Measurements from ENCODE around the gene MICAL2.

The MICAL2 gene

DNA sequence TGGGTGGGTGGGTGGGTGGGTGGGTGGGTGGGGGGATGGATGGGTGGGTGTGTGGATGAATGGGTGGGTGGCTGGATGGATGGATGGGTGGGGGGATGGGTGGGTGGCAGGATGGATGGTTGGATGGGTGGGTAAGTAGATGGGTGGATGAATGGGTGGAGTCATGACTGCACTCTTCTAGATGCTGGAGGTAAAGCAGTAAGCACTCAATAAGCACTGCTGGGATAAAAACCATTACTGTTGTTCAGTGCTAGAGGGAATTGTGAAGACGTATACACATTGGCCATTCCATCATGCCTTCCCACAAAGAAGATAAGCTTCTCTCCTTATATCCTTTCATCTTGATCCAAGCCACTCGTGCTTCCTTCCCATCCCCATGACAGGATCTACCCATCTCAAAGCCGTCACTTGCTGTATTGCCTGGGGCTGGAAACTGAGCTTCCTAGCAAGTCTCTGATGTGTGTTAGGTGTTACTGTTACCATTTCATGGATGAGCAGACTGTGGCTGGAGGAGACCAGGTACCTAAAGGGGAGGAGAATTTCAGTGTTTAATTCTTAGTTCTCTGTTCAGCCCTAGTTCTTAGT lies 74.8 kb downstream of the MICAL2 start:
- DNase-seq = no peak

DNA sequence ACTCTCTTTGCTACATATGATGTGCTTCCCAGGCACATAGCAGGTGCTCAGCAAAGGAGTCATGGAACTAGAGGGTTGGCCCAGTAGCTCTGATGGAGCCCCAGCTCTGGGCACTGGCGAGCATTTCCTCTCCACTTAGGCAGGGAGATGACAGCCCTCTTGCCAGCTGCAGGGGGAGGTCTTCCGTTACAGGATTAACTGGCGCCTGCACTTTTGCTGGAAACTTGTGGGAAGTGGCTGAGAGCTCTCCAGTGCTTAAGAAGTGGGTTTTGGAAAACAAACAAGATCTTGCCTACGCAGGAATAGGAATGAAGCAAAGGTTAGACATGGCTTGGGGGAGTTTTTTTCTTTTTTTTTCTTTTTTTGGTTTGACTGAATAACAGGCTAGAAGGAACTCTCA lies 75.5 kb downstream of the MICAL2 start:
- DNase-seq = no peak

DNA sequence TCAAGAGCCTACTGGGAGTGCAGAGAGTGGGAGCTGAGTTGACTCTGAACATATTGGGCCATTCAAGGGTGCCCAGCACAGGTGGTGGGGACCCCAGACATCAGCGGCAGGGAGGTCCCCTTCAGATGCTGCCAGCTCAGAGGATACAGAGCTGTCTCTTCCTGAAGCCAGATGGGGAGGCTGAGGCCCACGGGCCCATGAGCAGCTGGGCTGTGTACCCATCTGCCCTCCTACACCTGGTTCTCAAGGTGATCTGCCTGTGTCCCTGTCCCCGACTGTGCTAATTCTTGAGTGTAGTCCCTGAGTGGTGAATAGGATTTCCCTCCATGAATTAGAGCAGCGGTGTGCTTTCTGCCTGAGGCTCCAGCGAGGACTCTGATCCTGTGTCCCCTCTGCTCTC lies 76.3 kb downstream of the MICAL2 start:
- no peak for DNase-seq

DNA sequence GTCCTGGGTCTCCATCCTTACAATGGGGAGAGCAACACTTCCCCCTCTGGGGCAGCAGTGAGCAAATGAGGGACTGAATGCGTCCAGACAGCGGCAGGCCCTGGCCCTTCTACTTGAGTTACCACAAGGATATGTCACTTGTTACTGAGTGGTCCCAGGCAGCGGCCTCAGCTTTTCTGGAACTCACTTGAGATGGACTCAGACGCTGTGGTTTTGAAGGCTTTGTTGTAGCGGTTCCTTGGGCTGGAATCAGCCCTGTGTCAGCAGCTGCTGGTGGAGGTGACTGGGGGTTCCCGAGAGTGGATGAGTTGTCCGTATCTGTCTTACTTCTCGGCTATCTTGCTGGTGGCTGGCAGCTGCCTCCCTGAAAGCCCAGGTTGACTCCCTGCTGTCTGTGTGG lies 77.0 kb downstream of the MICAL2 start:
- DNase-seq = no peak

DNA sequence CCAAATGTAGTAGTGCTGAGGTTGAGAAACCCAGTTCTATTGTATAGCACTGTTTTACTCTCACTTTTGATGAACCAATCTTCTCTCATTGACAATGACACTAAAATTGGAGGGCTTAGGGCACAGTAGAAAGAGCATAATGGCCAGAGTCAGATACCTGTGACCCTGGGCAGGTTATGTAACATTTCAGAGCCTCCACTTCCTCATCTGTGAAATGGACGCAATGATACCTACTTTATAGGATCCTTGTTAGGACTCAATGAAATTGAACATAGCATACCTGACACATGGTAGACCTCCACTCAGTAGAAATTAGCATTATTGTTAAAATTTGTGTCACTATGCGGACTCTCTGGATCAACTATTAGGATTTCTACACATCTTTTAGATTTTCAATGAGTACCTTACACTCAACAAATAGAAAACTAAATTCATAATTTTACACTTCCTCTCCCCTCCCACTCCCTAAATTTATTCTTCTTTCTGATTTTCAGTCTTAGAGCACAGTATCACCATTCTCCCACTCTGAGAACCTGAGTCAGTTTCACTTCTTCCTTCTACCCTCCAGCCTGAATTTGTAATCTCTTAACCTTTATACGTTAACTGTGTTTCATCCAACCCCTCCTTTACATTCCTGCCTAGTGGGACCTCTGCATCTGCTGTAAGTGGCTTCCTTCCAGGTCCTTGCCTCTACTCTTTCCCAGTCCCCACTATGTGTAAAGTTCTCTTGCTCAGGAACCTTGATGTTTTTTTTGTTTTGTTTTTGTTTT lies 78.3 kb downstream of the MICAL2 start:
- no peak for DNase-seq

DNA sequence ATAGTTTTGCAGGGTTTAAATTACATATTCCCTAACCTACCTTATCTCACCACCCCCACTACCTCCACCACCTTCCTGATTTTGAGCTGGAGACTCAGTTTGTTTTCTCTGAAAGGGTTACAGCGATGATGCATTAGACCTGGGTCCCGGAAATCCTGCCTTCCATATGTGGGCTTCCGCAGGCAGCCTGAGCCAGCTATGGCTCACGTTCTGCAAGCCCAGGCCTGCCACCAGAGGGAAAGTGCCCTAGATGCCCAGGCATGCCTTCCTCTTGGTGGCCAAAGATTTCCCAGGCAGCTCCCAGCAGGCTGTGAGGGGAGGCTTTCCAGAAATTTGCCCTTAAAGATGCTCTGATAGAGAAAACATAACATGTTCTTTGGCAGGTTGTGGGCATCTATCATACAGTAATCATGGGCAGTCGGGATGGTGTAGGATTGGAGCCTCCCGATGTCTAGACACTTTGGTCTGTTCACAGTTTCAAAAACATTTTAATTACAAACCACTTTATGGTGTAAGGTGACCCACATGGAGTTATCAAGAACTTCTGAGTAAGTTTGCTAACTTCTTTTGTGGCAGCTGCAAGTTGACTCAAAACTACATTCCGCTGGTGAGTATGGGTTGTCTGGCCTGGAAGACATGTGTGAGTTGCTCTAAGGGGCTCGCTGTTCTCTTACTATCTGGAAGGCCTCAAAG lies 79.3 kb downstream of the MICAL2 start:
- no peak for DNase-seq

DNA sequence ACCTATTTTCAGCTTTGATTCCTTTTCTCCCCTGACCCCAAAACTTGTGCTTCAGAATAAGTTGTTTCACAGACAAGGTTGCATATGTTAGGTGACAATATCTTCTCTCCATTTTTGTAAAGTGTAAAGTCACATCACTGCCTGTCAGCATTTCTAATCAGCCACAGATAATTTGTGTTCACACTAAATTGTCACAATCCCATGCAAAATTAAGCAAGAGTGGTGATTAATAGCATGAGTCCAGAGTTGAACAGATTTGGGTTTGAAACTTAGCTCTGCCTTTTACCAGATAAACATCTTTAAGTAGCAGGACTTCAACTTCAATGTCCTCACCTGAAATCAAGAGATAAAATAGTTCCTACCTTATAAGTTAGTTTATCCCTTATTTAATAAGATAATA lies 80.1 kb downstream of the MICAL2 start:
- DNase-seq = no peak

DNA sequence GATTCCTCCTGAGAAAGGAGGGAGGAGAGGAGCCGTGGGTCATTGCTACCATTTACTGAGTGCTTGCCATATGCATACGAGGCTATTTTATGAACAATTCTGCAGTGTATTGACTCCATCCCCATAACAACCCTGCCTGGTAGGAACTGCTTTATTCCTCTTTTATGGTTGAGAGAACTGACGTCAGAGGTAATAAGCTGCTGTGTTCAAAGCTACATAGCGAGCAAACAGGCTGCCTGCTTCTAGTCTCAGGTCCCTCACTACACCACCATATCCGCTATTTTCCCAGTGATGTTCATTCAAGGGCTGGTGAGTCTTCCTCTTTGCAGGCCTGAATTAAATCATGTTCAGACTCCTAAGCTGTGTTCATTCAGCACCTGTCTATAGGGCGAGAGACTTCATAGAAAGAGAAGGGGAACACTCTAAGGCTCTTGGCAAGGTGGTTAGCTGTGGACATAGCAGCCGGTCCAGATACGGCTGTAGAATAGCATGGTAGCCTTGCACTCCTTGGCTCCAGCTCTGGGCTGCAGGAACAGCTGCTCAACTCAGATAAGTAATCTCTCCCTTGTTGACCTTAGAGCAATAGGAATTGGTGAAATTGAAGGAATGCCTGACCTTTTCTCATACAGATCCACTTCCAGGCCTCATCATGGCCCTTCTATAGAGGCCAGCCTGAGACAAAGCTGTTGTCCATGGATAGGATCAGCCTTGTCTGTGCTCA lies 82.6 kb downstream of the MICAL2 start:
- DNase-seq = no peak

DNA sequence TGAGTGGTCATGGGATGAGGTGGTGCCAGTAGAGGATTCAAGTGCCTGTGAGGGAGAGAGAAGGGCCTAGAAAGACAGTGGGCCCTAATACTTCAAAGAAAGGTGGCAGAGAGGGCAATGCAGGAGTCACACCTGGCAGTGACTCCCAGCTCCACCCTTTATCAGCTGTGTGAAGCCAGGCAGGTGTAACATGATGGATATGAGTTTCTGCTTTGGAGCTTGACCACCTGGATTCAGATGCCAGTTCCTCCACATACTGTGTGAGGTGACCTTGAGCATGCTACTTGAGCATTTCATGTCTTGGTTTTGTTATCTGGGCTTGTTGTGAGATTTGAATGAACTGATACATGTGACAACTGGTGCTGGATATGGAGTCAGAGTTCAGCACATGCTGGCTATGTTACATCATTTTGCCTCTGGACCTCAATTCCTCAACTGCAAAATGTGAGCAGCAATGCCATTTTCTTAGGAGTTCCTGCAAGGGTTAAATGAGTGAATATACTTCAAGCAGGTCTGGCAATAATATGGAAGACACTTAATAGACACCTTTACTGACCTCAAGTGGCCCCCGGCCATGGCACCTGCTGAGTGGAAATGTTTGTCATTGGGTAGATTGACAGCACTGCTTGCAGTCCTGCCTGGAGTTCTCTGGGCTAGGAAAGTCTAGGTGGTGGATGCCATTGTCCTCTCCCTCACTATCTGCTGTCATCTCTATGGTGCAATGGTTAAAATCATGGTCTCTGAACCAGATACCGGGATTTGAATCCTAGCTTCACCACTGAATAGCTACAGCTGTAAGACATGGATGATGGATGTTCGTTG lies 83.3 kb downstream of the MICAL2 start:
- DNase-seq = no peak

DNA sequence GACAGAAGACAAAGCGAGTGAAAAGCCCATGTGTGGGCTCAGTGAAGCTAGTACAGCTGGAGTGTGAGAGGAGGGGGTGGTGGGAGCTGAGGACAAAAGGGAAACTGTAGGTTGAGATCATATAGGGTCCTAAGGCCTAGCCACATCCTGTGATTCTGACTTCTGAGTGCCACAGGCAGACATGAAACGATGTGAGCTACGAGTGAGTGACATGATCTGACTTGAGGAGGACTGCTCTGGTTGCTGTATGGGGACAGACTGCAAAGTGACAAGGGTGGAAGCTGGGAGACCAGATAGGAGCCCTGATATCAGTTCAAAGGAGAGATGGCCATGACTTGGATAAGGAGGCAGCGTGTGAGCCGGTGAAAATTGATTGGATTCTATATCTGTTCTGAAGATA lies 85.4 kb downstream of the MICAL2 start:
- DNase-seq = no peak

DNA sequence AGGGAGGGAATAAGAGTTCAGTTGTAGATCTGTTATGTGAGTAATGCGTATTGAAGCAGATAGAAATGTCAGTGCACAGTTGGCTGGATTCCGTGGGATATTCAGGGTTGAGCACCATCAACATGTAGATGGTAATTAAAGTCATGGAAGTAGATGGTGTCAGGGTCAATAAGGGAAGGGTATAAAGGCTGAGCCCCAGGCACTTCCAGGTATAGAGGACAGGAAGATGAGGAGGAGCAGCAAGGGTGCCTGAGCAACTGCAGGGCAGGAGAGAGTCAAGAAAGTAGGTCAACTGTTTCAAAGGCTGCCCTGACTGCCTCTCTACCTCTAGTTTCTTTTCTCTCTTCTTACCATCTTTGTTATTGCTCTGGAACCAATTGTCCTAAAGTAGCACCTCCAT lies 85.9 kb downstream of the MICAL2 start:
- no peak for DNase-seq

DNA sequence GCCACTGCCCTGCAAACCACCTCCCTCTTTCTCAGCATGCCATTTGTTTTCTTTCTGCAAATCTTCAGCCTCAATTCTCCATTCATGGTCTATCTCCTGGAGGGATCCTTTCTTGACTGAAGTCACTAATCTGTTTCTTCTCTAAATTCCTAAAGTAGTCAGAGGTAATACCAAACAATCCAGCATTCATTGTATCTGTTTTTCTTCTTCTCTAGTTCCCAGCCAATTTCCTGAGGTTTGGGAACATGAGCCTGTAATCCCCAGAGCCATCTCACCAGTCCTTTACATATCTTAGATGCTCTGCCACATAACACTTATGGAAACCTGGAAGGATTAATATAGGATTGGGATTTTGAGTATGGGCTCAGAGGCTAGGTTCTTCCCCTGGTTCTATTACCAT lies 86.5 kb downstream of the MICAL2 start:
- DNase-seq = no peak

DNA sequence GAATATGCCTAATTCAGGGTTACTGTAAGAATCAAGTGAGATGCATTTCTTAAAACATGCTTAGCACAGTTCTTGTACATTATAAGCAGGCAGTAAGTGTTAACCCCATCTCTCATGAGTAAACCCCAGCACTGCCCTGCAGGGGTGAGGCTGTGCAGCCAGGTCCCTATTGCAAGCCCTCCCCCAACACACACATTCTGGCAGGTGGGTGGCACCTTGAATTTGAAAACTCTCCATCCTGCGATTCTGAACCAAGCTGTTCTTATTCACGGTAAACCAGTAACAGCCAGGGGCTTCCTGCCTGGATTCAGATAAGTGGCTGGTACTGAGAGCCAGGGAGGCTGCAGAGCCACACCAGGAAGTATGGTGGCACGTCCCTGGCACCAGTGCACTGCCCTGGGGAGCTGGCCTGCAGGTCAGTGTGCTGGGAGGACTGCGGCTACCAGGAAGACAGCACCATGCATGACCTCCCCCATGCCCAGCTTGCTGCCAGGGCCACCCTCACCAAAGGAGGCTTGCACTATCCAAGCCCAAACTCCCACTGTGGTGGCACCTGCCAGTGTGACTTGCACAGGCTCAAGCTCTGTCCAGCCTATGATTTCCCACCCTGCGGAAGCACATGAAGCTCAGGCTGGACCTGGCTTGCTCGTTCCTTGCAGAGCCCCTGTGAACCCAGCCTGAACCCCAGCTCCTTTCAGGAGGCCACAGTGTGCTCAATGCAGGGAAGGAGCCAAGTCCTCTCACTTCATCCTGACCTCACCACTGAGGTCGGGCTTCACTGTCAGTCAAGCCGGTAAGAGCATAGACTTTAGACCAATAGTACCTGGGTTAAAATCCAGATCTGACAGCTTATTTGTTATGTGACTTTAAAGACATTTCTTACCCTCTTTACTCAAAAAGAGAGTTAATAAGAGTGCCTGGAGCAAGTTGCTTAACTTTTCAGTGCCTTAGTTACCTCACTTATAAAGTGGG lies 88.1 kb downstream of the MICAL2 start:
- DNase-seq = no peak

DNA sequence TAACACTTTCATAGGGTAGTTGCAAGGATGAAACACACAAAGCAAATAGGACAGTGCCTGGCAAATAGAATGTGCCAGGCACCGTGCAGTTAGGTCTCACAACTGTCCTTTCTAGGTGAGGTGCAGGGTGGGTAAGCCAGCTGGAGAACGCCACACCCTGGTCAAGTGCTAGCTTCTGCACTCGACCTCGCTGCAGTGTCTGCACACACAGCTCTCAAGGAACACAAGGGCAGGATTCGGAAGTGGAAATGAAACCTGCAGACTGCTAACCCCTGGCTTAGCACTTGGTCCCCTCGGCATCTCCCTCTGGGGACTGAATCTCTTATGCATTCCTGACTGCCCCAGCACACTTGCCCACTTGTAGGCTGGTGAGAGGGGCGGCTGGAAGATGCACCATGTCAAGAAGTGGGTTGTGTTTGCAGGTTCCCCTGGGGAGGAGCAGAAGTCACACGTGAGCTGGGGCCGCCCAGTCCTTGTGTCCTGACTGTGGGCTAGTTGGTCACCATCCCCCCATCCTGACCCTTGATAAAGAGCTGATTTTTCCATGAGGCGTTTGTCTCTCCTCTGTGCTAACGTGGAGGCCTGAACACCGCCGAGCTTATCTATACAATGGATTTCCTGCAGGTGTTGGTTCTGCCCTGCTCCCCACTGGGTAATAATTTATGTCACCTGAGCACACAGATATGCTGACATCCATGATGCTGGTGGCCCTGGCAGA lies 89.0 kb downstream of the MICAL2 start:
- no peak for DNase-seq

DNA sequence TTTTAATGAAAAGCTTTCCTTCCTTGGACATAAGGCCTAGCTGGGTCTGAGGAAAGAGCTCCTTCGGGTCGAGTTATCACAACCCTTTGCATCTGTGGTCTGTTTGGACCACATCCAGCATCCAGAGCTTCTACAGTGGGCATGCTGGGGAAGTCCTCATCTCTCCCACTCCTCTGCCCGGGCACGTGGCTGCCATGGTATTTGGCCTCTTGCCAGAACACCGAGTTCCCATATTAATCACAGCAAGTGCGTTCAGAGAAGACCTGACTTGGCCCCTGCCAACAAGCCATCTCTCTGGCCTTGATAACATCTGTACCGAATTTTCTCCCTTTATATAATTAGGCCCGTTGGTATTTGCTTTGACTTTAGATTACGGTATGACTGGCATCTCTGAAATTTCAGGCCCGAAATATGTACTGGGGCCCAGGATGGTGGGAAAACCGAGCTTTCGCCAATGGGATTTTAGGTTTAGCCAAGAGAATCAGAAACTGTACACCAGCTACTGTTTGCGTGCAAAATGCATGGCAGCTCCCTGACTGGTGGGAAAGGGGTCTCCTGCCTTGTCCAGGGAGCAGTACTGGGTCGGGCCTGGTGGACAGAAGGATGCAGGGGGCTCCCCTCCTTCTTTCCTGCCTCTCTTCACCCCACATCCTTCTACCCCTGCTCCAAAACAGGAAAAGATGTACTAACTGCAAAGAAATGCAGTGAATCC lies 90.0 kb downstream of the MICAL2 start:
- DNase-seq = peak in 2 of 58 donors; percentile 10 to 37

DNA sequence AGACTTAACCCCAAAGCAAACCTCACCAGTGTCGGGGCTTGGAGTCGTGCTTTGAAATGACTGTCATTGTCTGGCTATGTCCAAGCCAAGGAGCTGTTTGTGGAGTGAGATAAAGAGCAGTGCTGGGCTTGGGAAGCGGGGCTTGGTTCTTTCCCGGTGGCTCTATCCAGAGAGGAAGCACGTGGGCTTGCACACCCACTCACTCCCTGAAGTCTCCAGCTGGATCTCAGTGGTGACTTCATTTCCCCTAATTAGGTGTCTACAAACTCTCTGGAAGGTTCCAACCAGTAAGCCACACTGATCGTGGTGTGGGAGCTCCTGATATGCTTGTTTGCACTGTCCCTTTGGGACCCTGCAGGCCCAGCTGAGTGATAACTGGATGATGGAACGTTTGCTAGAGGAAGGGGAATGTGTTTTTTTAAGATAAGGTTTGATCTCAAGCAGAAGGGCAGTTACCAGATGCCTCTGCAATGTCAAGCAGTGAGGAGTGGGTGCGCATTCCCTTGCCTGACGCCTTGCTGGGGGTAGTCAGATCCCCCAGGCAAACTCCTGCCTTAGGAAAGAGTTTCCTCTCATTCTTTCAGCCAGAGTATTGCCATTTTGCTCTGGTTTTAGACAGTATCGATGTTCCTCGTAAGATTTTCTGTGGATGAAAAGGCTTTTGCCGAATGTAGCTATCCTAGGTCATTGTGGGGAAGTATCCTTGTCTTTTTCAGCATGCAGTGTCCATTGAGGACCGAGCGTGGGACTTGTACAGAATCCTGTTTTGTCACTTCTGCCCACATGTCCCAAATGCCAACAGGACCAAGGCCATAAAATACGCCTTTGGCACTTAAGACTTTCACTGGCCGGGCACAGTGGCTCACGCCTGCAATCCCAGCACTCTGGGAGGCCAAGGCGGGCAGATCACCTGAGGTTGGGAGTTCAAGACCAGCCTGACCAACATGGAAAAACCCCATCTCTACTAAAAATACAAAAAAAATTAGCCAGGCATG lies 90.9 kb downstream of the MICAL2 start:
- peak in 20 of 58 donors; percentile 13 to 62 (median 40) for DNase-seq

DNA sequence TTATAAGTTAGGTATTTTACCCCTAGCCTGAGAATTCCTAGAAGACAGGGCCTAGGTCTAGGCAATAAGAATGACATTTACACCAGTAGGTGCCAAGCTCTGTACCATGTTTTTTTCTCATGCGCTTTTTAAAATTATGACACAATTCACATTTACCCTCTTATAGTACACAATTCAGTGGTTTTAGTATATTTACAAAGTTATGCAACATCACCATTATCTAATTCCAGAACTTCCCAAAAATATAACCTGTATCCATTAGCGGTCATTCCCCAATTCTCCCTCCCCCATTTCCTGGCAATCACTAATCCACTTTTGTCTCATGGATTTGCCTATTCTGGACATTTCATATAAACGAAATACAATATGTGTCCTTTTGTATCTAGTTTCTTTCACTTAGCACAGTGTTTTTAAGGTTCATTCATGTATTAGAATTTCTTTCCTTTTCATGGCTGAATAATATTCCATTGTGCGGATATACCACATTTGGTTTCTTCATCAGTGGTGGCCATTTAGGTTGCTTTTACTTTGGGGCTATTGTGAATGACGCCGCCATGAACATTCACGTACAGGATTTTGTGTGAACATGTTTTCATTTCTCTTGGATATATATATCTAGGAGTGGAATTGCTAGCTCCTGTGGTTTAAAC lies 92.4 kb downstream of the MICAL2 start:
- DNase-seq = no peak
